Measurements from ENCODE around the gene ASF1B. TPM values are rescaled to one million over a fixed set of nuclear protein-coding genes. Genes with fewer than 3 reads are reported as not detected.

The ASF1B gene
- total RNA-seq, 1 donor from 2014 or later = 1.00 TPM

GRCh38 chr19:14115756-14116155, 20.6 kb downstream of the ASF1B start:
- intact Hi-C loops (cut with DNase I) = no loop called here
- no peak for DNase-seq
- no peak for ATAC-seq (ENCODE audit: poor library complexity)

GRCh38 chr19:14114854-14115253, 21.5 kb downstream of the ASF1B start:
- ATAC-seq (ENCODE audit: poor library complexity) (no peak), DNase-seq (peak; percentile 82)

GRCh38 chr19:14114439-14114838, 21.9 kb downstream of the ASF1B start:
- ATAC-seq (ENCODE audit: poor library complexity) (no peak), DNase-seq (no peak)
- intact Hi-C loops (cut with DNase I) = no loop called here

More at GRCh38 chr19:14114854-14115253, 21.5 kb downstream of the ASF1B start:
- intact Hi-C loops (cut with DNase I) = no loop called here

- intact Hi-C loops (cut with DNase I) = no loop called here
- DNase-seq = peak; percentile 71
- no peak for ATAC-seq (ENCODE audit: poor library complexity)
Measured at GRCh38 chr19:14113762-14114414, 22.5 kb downstream of the ASF1B start.

- DNase-seq = peak; percentile 71
- intact Hi-C loops (cut with DNase I) = no loop called here
Measured at GRCh38 chr19:14112809-14113385, 23.5 kb downstream of the ASF1B start.

GRCh38 chr19:14112051-14112808, 24.2 kb downstream of the ASF1B start:
- DNase-seq (peak; percentile 71), ATAC-seq (ENCODE audit: poor library complexity) (peak; percentile 13)
- intact Hi-C loops (cut with DNase I) = no loop called here

More at GRCh38 chr19:14112809-14113385, 23.5 kb downstream of the ASF1B start:
- ATAC-seq (ENCODE audit: poor library complexity) = peak; percentile 38

GRCh38 chr19:14111486-14111885, 24.9 kb downstream of the ASF1B start:
- ATAC-seq (ENCODE audit: poor library complexity) (no peak), DNase-seq (no peak)
- intact Hi-C loops (cut with DNase I) = no loop called here

GRCh38 chr19:14110650-14111049, 25.7 kb downstream of the ASF1B start:
- ATAC-seq (ENCODE audit: poor library complexity) = no peak

GRCh38 chr19:14107581-14108461, 28.6 kb downstream of the ASF1B start:
- intact Hi-C loops (cut with DNase I) = no loop called here
- ATAC-seq (ENCODE audit: poor library complexity) (peak; percentile 88), DNase-seq (peak; percentile 85)

More at GRCh38 chr19:14110650-14111049, 25.7 kb downstream of the ASF1B start:
- intact Hi-C loops (cut with DNase I) = no loop called here
- DNase-seq = no peak

- peak; percentile 57 for ATAC-seq (ENCODE audit: poor library complexity)
- DNase-seq = peak; percentile 52
- intact Hi-C loops (cut with DNase I) = no loop called here
Measured at GRCh38 chr19:14106840-14107239, 29.5 kb downstream of the ASF1B start.

GRCh38 chr19:14105680-14106079, 30.7 kb downstream of the ASF1B start:
- intact Hi-C loops (cut with DNase I) = no loop called here
- DNase-seq (no peak), ATAC-seq (ENCODE audit: poor library complexity) (no peak)

- ATAC-seq (ENCODE audit: poor library complexity) = no peak
- no peak for DNase-seq
Measured at GRCh38 chr19:14103310-14103709, 33.1 kb downstream of the ASF1B start.

GRCh38 chr19:14102756-14103155, 33.6 kb downstream of the ASF1B start:
- no peak for DNase-seq
- intact Hi-C loops (cut with DNase I) = no loop called here
- no peak for ATAC-seq (ENCODE audit: poor library complexity)

More at GRCh38 chr19:14103310-14103709, 33.1 kb downstream of the ASF1B start:
- intact Hi-C loops (cut with DNase I) = no loop called here

- intact Hi-C loops (cut with DNase I) = no loop called here
- ATAC-seq (ENCODE audit: poor library complexity) (peak; percentile 2), DNase-seq (no peak)
Measured at GRCh38 chr19:14102102-14102696, 34.2 kb downstream of the ASF1B start.

- DNase-seq = no peak
- ATAC-seq (ENCODE audit: poor library complexity) = no peak
- intact Hi-C loops (cut with DNase I) = no loop called here
Measured at GRCh38 chr19:14101003-14101545, 35.3 kb downstream of the ASF1B start.

- DNase-seq = no peak
- intact Hi-C loops (cut with DNase I) = no loop called here
- peak; percentile 35 for ATAC-seq (ENCODE audit: poor library complexity)
Measured at GRCh38 chr19:14097532-14098151, 38.7 kb downstream of the ASF1B start.

GRCh38 chr19:14096272-14096992, 40.0 kb downstream of the ASF1B start:
- no peak for ATAC-seq (ENCODE audit: poor library complexity)
- no peak for DNase-seq
- intact Hi-C loops (cut with DNase I) = no loop called here

Measured in Right ventricle myocardium superior (tissue), 1 donor.